Erythroblast (primary cell): ENCODE measurements around the gene CCDC80.

Experiments used
- GATA1 ChIP-seq: IDR thresholded peaks from 2 replicates; pipeline ENCODE4 v1.6.1; 2011; ENCODE audit warnings: low read depth, mild to moderate bottlenecking, control low read depth, low read length, moderate library complexity
- POLR2A ChIP-seq: IDR thresholded peaks from 2 replicates; pipeline ENCODE4 v1.6.1; 2011; ENCODE audit warnings: mild to moderate bottlenecking, low read length

DNA sequence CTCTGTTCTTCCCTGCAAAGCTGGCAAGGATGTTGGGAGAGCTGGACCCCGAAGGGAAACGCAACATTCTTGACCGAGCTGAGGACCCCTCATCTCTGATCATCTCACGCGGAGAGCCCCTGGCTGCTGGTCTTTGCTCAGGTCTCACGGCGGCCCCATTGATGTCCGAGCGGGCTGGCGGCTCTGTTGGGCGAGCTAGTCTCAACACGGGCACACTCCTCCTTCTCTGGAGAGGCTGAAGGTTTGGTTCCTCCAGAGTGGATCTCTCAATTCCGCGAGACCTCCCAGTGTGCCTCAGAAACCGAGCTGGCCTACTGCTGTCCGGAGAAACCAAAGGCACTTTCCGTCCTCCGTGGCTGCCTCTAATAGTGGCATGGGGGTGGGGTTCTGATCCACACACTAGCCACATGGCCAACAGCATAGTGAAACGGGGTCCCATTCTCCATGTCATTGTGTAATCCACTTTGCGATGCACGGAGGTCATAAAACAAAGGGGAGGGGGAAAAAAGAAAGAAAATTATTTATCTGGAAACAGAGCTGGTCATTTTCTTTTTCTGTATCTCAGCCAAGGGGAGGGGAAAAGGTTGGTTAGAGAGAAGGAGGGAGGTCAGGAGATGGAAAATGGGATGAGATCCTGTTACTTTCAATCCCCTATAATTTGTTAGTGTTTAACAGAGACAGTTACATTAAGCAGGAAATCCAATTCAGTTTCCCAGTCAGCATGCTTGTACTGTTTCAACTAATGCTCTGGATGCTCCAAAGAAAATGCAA is 1.3 kb downstream of the CCDC80 start:
- TF ChIP-seq POLR2A (no peak), GATA1 (no peak)
